Fibroblast of skin of right biceps (primary cell): Measurements from ENCODE around the gene SDR42E1.
"Not testable (repeated sequence)": the region's sequence is repeated elsewhere in the genome, so short reads cannot be mapped to it uniquely, and the experiment has no call there.

Experiments
- DNase-seq: peaks from one replicate; pipeline ENCODE4 v3.0.0-alpha.2; 2013

The SDR42E1 gene

DNA sequence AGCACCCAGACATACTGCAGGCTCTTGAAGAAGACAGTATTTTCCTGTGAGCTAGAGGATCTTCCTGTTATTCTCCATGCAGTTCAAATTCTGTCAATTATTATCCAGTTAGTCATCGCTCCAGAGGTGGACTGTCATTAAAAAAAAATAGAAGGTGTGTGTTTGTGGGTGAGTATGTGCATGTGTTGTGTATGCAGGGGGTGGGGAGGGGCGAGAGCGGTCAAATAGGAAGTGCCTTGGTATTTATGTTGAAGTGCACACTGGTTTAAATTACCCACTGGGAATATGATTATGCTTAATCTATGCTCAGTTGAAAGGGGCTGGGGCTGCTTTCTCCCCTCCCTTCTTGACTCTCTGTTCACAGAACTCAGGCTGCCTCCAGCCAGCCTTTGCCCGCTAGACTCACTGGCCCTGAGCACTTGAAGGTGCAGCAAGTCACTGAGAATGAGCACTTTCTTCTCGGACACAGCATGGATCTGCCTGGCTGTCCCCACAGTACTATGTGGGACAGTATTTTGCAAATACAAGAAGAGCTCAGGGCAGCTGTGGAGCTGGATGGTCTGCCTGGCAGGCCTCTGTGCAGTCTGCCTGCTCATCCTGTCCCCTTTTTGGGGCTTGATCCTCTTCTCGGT is 23.8 kb upstream of the SDR42E1 start, which contains the start of gene HSD17B2:
TSS of gene HSD17B2 (plus strand) at position 273 of the 632 bp plus-strand sequence. CDS start at position 445, 172 bp downstream.
- peak; percentile 58 for DNase-seq

DNA sequence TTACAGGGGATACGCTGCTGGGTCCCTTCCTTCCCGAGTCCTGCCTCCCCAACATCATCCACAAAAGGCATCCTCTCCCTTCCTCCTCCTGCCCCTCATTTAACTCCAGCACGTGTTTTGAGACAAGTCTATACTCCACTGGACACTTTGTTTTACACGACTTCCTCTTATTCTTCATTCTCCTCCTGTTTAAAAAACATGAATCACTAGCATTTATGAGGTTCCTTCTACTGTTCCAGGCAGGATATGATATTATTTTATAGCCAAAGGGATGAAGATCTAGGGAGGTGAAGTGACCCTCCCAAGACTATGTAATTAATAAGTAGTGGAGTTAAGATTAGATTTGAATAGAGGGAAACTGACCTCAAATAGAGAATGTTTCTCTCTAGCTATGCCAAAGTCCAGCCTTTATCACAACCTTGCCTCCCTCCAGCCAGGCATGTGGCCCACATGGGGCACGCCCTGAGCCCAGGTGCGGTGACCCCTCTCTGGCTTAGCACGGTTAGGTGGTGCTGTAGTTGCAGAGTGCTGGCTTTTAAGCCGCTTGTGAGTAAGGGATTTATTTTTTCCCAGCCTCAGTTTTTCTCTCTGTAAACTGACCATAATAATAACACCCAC is 22.5 kb upstream of the SDR42E1 start:
- no peak for DNase-seq

DNA sequence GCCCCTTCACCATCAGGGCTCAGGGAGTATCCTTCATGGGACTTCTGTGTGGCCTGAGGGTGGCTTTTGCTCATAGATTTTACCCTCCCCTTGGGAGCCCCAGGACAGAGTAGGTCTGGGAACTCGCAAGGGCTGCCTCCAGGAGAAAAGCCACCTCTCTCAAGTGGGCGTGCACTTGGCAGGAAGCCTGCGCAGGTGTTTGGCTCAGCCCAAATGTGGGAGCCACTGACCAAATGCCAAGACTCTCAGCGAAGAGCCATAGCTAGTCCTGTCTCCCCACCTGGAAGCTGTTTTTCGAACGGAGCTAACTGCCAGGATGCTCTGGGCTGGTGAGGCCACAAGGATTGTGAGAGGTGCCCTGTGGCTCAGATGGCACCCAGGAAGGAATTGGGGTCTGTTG is 21.7 kb upstream of the SDR42E1 start:
- DNase-seq = no peak

DNA sequence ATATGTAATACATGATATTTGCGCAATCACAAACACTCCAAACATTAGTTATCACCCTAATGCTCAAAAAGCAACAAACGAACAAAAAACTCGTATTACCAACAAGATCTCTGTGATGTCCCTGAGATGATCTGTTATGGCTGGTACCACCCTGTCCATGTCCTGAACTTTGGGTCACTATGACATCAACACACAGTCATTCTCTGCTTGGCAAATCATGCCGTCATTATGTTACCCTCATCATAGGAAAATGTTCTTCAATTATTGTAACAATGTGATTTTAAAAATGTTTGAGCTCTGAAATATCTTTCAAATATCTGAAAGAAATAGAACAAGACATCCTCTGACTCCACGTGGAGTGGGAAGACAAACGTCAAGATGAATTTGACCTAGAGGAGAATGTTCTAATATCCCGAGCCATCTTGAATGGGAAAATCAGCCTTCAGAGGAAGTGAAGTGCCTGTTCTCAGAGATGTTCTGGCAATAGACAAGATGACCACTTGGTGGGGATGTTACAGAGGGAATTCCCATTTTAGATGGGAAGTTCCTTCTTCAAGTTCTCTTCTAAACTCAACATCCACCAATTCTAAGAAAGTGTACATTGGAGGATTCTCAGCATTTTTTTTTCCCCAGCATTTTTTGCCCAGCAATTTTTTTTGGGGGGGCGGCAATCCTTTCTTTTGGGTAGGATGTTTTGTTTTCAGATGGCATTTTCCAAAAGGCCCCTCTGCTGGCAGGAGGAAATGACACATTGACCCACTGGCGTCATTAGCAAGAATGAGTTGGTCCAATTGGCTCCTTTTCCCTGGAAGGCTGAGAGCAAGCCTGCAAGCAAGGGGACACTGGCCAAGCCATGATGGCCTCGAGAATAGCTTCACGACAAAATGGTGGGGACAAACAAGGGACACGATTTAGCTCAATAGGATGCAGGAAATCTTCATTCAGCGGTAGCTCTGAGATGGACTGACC is 20.1 kb upstream of the SDR42E1 start:
- DNase-seq = peak; percentile 59

DNA sequence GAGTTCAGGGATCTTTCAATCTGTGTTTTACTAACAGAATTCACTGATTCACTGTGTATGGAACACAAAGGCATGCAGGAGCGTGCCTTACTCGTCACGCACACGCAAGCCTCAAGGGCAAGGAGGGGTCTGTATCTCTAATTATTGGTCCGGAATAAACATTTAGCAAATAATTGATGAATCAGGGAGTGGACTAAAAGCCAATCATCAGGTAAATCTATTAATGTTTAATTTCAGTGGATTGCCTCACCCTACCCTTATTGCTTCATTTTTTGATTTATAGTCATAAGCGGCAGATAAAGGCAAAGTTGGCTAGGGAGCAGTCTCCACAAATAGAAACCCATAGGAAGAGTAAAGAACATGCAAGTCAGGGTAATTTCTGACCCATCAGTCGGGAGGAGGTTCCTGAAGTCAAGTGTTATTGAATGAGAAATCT is 16.4 kb upstream of the SDR42E1 start:
- DNase-seq = no peak

DNA sequence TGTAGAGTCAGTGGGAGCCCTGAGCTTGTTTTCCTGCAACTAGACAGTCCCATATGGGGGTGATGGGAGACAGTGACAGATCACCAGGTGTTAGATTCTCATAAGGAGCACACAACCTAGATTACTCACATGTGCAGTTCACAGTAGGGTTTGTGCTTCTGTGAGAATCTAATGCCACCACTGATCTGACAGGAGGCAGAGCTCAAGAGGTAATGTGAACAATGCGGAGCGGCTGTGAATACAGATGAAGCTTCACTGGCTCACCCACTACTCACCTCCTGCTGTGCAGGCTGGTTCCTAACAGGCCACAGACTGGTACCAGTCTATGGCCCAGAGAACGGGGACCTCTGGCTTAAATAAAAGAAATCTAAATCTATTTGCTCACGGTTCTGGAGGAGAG is 13.6 kb upstream of the SDR42E1 start:
- no peak for DNase-seq

DNA sequence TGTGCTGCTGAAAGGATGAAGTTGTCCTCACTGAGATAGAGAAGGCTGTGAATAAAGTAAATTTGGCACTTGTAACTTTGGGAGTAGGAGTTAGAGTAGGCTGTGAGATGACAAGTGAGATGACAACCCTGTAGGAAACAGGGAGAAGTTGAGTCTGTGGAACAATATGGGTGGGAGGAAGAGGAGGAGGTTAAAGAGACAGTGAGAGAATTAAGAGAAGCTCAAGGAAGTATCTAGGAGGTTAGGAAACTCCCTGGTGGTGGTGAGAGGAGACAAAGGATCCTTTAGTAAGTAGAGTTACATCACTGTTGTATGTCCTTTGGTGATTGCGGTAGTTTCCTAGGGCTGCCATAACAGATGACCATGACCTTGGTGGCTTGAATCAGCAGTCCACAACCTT is 13.0 kb upstream of the SDR42E1 start:
- no peak for DNase-seq

DNA sequence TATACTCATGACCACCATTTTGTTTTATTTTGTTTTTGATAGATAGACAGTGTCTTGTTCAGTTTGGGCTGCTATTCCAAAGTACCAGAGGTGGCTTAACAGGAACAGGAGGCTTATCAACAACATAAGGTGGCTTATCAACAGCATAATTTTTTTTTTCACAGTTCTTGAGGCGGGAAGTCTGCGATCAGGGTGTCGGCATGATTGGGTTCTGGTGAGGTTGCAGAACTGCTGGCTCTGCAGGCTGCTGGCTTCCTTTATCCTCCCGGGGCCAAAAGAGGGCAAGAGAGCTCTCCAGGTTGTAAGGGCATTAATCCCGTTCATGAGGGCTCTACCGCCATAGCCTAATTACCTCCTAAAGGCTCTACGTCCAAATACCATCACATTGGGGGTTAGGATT is 11.9 kb upstream of the SDR42E1 start:
- no peak for DNase-seq

DNA sequence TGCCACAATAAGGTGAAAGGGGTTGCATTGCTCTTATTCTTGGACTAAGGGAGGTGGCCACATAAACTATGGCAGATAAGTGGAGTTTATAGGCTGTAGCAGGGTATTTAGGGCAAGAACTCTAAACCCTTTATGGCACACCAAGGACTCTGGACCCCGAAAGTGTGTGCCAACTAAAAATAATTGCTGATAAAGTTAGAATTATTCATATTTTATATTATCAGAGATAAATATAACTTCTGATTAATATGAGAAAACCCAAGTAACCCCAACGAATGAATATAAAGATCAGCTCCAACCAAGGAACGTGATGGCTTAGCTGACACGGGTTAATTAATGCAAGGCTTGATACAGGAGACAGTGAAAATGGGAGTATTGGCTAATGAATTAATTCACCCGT is 8.8 kb upstream of the SDR42E1 start:
- no peak for DNase-seq

DNA sequence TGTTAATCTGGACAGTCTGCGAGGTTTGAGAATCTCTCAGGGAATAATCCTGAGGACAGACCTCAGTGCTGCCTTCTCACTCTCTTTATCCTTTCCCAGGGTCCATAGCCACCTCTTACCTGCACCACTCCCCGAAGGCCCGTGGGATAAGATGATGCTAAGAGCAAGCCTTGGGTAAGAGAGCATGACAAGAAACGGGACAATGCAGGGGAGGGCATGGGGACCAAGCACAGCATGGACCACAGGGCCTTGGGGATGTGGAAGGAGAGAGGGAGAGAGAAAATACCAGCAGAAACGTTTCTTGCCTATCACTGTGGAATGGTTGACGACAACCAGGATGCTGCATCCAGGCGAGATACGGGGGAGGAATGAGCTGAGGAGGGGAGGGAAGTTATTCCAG is 8.3 kb upstream of the SDR42E1 start:
- DNase-seq = no peak

DNA sequence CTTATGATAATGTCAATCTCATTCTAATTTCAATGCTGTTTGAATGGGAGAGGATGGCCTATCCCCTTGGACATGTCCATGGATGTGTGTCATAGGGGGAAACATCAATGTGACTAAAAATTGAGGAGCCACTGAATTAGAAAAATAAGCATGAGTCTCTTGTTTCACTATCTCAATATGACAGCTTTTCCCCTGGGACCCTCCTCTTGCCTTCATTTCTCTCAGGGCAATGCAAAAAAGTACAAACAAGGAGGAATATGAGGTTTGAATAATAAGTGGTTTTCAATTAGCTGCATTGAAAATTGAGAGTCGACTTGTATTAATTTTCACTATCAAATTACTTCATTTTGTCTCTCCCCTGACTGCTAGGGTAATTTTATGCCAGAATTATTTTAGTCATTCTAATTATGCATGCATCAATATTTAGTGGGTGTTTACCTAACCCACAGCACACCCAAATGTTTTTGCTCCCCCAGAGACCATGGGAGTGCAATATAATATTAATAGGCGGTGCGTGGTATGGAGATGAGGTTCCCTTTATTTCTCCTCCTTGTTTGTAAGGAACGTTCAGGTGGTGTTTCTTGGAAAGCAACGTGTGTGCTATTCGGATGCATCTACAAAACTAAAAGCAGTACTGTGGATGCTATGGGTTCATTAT is 6.8 kb upstream of the SDR42E1 start:
- DNase-seq = no peak

DNA sequence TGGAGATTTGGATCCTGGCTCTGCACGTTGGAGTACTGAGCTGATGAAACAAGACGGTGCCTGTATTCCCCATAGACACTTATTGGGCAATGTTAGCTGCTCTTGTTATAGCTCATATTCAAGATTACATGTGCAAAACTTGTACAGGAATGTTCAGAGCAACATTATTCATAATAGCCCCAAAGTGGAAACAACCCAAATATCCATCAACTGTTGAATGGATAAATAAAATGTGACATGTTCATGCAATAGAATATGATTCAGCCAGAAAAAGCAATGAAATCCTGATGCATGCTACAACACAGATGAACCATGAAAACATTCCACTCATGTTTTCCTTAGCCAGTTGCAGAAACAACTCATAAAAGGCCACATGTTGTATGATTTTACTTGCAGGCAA is 5.7 kb upstream of the SDR42E1 start:
- DNase-seq = peak; percentile 85

DNA sequence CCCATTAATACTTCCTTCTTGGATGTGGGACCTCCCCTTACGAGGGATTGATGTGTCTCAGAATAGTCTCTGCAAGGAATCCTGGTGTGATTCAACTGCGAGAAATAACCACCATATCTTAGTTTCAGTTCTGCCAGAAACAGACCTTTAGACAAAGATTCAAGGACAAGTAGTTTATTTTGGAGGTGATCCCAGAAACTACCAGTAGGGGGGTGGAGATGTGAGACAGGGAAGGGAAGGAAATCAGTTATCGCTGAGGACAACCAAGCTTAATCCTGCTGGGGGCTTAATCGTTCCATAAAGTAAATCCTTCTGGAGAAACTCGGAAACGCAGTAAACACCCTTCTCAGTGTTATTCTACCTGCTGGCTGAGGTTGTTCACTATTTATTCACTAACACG is 5.0 kb upstream of the SDR42E1 start:
- peak; percentile 76 for DNase-seq

DNA sequence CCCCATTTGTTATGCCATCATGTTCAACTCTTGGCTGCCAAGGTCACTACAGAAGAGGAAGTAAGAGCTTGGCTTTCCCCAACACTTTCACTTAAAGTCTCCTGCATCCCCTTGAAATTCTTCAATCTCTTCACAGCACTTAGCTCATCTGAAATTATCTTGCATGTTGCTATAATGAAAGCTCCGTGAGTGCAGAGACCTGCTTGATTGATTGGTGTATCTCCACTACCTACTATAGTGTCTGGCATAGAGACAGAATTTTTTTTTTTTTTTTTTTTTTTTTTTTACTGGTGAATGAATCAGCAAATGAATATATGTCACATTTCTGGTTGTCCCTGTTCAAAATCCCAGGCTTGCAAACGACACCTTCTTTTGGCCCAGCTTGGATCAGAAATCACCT is 1.9 kb upstream of the SDR42E1 start:
- no peak for DNase-seq

DNA sequence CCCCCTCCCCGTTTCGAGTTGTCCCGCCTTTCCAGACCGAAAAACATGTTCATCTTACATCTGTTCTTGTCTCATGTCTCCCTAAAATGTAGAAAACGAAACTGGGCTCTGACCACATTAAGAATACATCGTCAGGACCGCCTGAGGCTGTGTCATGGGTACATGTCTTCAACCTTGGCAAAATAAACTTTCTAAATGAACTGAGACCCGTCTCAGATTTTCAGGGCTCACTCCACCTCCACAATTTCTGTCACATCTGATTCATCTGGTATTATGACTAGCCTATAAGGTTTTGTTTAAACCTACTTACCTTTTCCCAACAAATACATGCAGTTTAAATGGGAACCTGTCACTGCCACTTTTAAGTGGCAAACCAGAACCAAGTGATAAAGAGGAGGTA is 621 bp downstream of the SDR42E1 start:
- no peak for DNase-seq

DNA sequence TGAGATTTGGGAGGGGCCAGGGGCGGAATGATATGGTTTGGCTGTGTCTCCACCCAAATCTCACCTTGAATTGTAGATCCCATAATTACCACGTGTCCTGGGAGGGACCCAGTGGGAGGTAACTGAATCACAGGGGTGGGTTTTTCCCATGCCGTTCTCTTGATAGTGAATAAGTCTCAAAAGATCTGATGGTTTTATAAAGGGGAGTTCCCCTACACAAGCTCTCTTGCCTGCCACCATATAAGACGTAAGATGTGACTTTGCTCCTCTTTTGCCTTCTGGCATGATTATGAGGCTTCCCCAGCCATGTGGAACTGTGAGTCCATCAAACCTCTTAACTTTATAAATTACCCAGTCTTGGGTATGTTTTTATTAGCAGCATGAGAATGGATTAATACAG is 1.5 kb downstream of the SDR42E1 start:
- DNase-seq = not testable (repeated sequence)

DNA sequence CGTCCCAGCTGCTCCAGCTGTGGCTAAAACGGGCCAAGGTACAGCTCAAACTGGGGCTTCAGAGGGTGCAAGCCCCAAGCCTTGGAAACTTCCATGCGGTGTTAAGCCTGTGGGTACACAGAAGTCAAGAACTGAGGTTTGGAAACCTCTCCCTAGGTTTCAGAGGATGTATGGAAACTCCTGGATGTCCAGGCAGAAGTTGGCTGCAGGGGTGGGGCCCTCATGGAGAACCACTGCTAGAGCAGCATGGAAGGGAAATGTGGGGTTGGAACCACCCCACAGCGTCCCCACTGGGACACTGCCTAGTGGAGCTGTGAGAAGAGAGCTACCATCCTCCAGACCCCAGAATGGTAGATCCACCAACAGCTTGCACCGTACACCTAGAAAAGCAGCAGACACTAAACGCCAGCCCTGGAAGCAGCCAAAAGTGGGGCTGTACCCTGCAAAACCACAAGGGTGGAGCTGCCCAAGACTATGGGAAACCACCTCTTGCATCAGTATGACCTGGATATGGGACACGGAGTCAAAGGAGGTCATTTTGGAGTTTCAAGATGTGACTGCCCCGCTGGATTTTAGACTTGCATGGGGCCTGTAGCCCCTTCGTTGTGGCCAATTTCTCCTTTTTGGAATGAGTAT is 2.2 kb downstream of the SDR42E1 start:
- no peak for DNase-seq

DNA sequence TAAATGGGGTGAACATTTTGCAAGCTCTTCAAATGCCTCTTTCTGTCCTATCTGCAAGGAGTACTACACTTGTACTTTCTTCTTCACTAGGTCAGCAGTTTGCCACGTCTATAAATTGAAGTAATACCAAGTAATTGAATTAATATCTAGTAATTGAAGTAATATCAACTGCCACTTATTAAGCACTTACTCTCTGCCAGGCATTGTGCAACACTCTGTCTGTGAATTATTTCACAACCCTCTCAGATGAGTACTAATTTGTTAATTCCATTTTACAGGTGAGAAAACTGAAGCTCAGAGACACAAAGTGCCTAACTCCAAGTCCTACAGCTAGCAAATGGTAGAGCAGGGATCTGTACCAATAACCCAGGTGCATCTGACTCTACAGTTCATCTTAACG is 4.1 kb downstream of the SDR42E1 start:
- DNase-seq = no peak

DNA sequence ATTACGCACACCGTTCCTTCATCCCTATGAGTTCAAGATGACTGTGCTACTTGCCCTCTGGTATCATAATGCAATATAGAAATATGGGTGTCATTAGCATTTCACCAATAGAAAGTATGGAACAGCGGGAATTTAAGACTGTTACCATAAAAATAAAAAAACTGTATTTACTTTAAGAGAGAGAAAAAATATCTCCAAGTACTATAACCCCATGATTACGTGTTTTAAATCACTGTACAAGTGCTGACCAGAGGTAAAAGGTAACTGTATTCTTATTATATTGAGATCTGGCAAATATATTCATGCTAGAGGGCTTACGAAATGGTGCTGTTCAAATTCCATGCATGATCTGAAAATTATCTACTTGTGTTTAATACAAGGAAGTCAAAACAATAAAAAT is 5.2 kb downstream of the SDR42E1 start:
- DNase-seq = no peak

DNA sequence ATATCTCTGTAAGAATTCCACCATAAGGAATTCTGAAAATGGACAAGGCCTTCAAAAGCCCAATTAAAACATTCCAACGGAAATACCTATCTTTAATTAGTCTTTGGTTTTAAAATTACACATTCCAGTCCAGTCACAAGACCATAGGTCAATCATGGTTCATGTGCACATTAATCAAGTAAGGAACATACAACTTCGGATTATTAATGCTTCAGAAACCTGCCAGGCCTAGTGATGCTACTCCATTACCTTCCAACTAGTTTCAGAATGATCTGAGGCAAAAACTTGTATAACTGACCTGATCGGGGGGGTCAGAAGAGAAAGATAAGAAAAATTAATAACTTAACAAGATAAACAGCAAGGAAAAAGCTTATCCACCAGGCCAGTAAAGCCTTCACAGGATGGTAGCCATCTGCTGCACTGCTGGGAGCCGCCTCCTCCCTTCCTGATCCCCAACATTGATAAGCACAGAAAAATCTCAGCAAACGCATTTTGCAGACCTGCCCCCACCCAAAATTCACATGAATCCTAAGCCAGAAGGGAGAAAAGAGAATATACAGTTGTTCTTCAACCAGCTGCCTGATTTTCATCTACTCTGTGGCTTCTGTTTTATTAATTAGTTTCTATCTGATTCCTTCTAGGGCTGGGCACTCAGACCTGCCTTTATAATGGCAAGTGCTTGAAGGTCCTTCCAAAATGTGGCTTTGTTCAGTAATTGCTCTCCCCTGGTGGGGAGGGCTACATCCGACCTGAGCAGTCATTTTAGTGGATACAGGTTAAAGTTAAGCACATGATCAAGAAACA is 6.0 kb downstream of the SDR42E1 start:
- no peak for DNase-seq

DNA sequence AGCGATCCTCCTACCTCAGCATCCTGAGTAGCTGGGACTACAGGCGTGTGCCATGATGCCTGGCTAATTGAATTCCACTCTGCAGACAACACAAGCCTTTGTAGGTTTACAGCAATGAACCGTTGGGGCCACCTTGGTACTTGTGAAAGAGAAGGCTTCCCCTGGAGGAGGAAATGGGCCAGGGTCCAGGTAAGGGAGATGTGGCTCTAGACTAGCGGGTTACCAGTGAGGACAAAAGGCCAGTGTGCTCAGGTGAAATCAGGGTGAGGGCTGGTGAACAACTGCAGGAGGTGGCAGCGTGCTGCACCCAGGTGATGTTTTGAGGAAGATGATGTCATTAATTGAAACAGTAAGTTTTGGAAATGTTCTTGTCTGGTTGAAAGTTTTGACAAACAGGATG is 6.7 kb downstream of the SDR42E1 start:
- DNase-seq = no peak

DNA sequence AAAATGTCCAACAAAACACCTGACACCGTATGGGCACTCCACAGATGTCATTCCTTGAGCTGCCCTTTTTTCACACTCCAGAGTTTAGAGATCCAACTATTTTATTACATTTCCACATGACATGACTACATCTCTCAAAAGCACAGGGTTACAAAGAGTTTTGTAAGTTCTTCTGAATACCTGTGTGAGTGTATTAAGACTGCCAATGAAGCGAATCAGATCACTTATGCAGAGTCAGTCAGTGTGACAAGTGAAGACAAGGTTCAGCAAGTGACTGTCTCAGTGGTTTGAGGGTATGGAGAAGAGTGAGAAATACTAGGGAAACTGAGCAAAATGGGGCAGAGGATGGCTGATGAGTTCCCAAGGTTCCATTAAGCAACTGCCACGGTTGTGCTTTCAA is 8.4 kb downstream of the SDR42E1 start:
- no peak for DNase-seq
